NB4 (cell line): Measurements from ENCODE around the gene DPEP3.

ENCODE experiments used
- CTCF ChIP-seq: IDR thresholded peaks from one replicate; pipeline ENCODE4 v1.5.1; 2012; ENCODE audit warnings: low read depth, low read length
- MAX ChIP-seq: IDR thresholded peaks from 2 replicates; pipeline ENCODE4 v1.6.1; 2011; ENCODE audit warnings: low read depth, low read length
- MYC ChIP-seq: IDR thresholded peaks from 2 replicates; pipeline ENCODE4 v1.6.1; 2011; ENCODE audit warnings: low read depth, low read length
- POLR2A ChIP-seq: IDR thresholded peaks from 2 replicates; pipeline ENCODE4 v1.6.1; 2011; ENCODE audit warnings: mild to moderate bottlenecking; ENCODE audit not compliant: insufficient read length; ENCODE audit errors: extremely low read depth

GRCh38 chr16:67967958-67968399 lies 12.3 kb downstream of the DPEP3 start:
- TF ChIP-seq POLR2A (no peak), CTCF (no peak), MAX (no peak), MYC (no peak)
